ENCODE results near the gene RGS14.

DNA sequence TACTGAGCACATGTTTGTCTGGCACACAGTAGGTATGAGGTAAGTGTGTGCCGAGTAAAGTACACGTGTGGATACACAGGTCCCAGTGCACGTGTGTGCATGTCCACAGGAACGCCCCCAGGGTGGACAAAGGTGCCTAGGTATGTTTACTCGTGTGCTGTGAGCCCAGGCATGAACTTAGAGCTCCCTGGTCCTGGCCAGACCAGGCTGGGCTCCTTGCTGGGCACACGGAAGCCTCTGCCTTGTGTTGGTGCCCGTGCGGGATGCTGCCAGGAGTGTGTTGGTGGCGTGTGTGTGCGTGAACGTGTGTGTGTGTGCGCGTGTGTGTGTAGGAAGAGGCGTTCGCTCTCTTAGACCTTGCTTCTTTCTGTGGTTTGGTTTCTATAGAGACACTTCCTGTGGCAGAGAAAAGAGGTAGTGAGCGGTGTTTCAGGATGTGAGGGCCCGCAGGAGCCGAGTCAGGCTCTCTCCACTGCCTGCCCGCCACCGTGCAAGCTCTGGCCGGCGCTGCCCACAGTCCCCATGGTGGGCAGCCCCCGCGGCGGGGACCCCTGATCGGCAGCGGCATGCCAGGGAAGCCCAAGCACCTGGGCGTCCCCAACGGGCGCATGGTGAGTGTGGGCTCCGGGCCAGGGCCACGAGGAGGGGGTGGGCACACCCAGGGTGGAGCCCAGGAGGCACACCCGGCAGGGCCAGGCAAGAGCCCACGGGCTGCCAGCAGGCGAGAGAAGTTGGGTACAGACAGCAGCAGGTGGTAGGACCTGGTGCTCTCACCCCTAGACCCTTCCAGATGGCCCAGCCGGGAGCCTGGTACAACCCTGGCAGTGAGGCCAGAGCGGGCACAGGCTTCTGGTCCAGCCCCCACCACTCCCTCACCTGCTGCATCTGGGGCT, at the start of gene RGS14:
- TF ChIP-seq CTCF (IDR thresholded peaks at IDR 0.05) (no peak), POLR2A (IDR thresholded peaks at IDR 0.05) (no peak)
